HEK293 (cell line): ENCODE data around the gene AIFM3.

ENCODE experiments used
- SALL2 ChIP-seq: fragments of 450-650 bp; formaldehyde crosslinking; IDR thresholded peaks from 2 replicates; pipeline ENCODE4 v1.5.0; 2017; ENCODE audit warnings: missing biosample characterization, mild to moderate bottlenecking, missing genetic modification characterization, borderline replicate concordance
- SP2 ChIP-seq: fragments of 450-650 bp; formaldehyde crosslinking; IDR thresholded peaks from 2 replicates; pipeline ENCODE4 v1.5.1; 2016; ENCODE audit warnings: missing biosample characterization, missing genetic modification characterization
- YY1 ChIP-seq: fragments of 450-650 bp; formaldehyde crosslinking; IDR thresholded peaks from 2 replicates; pipeline ENCODE4 v1.5.1; 2018; ENCODE audit warnings: missing biosample characterization, missing genetic modification characterization
- ZBTB8A ChIP-seq: fragments of 450-650 bp; formaldehyde crosslinking; IDR thresholded peaks from 2 replicates; pipeline ENCODE4 v1.5.1; 2016; ENCODE audit warnings: missing biosample characterization, missing genetic modification characterization
- ZFHX2 ChIP-seq: fragments of 450-650 bp; formaldehyde crosslinking; conservative IDR thresholded peaks from 2 replicates; pipeline ENCODE4 v1.5.1; 2016; ENCODE audit warnings: missing biosample characterization, missing genetic modification characterization
- ZNF121 ChIP-seq: fragments of 450-650 bp; formaldehyde crosslinking; IDR thresholded peaks from 2 replicates; pipeline ENCODE4 v1.5.1; 2016; ENCODE audit warnings: missing biosample characterization, missing genetic modification characterization
- ZNF202 ChIP-seq: fragments of 450-650 bp; formaldehyde crosslinking; IDR thresholded peaks from 2 replicates; pipeline ENCODE4 v1.5.1; 2016; ENCODE audit warnings: missing biosample characterization, missing genetic modification characterization, borderline replicate concordance
- ZNF548 ChIP-seq: fragments of 450-650 bp; formaldehyde crosslinking; IDR thresholded peaks from 2 replicates; pipeline ENCODE4 v1.5.1; 2016; ENCODE audit warnings: missing biosample characterization, missing genetic modification characterization
- ZNF549 ChIP-seq: fragments of 450-650 bp; IDR thresholded peaks from 2 replicates; pipeline ENCODE4 v1.5.1; 2018; ENCODE audit warnings: missing biosample characterization, missing genetic modification characterization, mild to moderate bottlenecking, inconsistent platforms, moderate library complexity
- ZNF791 ChIP-seq: fragments of 450-650 bp; formaldehyde crosslinking; IDR thresholded peaks from 2 replicates; pipeline ENCODE4 v1.5.1; 2016; ENCODE audit warnings: missing biosample characterization, missing genetic modification characterization
- ZSCAN30 ChIP-seq: fragments of 450-650 bp; IDR thresholded peaks from 2 replicates; pipeline ENCODE4 v1.5.1; 2018; ENCODE audit warnings: missing biosample characterization, mild to moderate bottlenecking, missing genetic modification characterization, moderate library complexity
- TF ChIP-seq, protein P1 (sequence below): fragments of 450-650 bp; formaldehyde crosslinking; IDR thresholded peaks from 2 replicates; pipeline ENCODE4 v1.5.0; 2017; ENCODE audit warnings: missing biosample characterization, missing genetic modification characterization, borderline replicate concordance
- TF ChIP-seq, protein P2 (sequence below): fragments of 450-650 bp; formaldehyde crosslinking; IDR thresholded peaks from 2 replicates; pipeline ENCODE4 v1.5.1; 2016; ENCODE audit warnings: missing biosample characterization, missing genetic modification characterization
- TF ChIP-seq, protein P3 (sequence below): fragments of 450-650 bp; formaldehyde crosslinking; IDR thresholded peaks from 2 replicates; pipeline ENCODE4 v1.5.1; 2016; ENCODE audit warnings: missing biosample characterization, missing genetic modification characterization

DNA sequence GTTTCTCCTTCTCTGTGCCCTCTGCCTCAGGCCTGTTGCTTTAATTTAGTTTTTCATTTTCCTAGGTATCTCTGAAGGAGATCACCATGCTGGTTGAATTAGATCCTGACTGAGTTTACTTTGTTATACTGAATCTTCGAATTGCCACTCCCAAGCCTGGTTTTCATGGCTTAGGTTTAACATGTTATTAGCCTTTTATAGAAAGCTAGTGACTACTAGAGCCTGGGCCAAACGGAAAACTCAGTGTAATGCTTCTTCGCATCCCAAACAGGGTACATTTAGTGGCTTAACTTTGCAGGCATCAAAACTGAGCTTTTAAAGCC is 46.2 kb upstream of the AIFM3 start:
- TF ChIP-seq ZSCAN30 (tag by site-specific recombination) (no peak), ZNF121 (tag by site-specific recombination) (no peak), YY1 (no peak), SP2 (tag by site-specific recombination) (no peak), ZBTB8A (no peak), ZNF202 (tag by site-specific recombination) (no peak), ZNF549 (tag by site-specific recombination) (no peak), ZFHX2 (tag by site-specific recombination) (no peak), ZNF548 (tag by site-specific recombination) (no peak), SALL2 (tag by site-specific recombination) (no peak), ZNF791 (tag by site-specific recombination) (no peak)
- TF ChIP-seq, protein P1, sequence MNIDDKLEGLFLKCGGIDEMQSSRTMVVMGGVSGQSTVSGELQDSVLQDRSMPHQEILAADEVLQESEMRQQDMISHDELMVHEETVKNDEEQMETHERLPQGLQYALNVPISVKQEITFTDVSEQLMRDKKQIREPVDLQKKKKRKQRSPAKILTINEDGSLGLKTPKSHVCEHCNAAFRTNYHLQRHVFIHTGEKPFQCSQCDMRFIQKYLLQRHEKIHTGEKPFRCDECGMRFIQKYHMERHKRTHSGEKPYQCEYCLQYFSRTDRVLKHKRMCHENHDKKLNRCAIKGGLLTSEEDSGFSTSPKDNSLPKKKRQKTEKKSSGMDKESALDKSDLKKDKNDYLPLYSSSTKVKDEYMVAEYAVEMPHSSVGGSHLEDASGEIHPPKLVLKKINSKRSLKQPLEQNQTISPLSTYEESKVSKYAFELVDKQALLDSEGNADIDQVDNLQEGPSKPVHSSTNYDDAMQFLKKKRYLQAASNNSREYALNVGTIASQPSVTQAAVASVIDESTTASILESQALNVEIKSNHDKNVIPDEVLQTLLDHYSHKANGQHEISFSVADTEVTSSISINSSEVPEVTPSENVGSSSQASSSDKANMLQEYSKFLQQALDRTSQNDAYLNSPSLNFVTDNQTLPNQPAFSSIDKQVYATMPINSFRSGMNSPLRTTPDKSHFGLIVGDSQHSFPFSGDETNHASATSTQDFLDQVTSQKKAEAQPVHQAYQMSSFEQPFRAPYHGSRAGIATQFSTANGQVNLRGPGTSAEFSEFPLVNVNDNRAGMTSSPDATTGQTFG (tag by site-specific recombination): no peak
- TF ChIP-seq, protein P2, sequence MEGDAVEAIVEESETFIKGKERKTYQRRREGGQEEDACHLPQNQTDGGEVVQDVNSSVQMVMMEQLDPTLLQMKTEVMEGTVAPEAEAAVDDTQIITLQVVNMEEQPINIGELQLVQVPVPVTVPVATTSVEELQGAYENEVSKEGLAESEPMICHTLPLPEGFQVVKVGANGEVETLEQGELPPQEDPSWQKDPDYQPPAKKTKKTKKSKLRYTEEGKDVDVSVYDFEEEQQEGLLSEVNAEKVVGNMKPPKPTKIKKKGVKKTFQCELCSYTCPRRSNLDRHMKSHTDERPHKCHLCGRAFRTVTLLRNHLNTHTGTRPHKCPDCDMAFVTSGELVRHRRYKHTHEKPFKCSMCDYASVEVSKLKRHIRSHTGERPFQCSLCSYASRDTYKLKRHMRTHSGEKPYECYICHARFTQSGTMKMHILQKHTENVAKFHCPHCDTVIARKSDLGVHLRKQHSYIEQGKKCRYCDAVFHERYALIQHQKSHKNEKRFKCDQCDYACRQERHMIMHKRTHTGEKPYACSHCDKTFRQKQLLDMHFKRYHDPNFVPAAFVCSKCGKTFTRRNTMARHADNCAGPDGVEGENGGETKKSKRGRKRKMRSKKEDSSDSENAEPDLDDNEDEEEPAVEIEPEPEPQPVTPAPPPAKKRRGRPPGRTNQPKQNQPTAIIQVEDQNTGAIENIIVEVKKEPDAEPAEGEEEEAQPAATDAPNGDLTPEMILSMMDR (tag by site-specific recombination): no peak
- TF ChIP-seq, protein P3, sequence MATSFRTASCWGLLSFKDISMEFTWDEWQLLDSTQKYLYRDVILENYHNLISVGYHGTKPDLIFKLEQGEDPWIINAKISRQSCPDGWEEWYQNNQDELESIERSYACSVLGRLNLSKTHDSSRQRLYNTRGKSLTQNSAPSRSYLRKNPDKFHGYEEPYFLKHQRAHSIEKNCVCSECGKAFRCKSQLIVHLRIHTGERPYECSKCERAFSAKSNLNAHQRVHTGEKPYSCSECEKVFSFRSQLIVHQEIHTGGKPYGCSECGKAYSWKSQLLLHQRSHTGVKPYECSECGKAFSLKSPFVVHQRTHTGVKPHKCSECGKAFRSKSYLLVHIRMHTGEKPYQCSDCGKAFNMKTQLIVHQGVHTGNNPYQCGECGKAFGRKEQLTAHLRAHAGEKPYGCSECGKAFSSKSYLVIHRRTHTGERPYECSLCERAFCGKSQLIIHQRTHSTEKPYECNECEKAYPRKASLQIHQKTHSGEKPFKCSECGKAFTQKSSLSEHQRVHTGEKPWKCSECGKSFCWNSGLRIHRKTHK: no peak
